ENCODE data around the gene THAP12. TPM values are rescaled to one million over a fixed set of nuclear protein-coding genes. Genes with fewer than 3 reads are reported as not detected.

THAP12 gene
- total RNA-seq, 4 donors from 2014 or later: 15.6 to 25.4 (median 22.3) TPM

- DNase-seq (ENCODE audit: low spot score in 2 of 2): no peak
- H3K4me3 ChIP-seq (ENCODE audit: low read depth, poor library complexity, severe bottlenecking): no peak overlapping the region
- intact Hi-C loops (cut with DNase I; ENCODE audit: low total_unique reads): no loop called here
- WGBS, 2 donors: 83 to 86% methylated on average over 2 of the region's 2 CpGs
- TF ChIP-seq CTCF (IDR thresholded peaks at IDR 0.05) (no peak), POLR2A (IDR thresholded peaks at IDR 0.05) (no peak)
These were observed 44.3 kb downstream of the THAP12 start for GRCh38 chr11:76336597-76336996.

GRCh38 chr11:76335842-76336241 lies 45.1 kb downstream of the THAP12 start:
- no peak for DNase-seq (ENCODE audit: low spot score in 2 of 2)
- intact Hi-C loops (cut with DNase I; ENCODE audit: low total_unique reads): no loop called here
- TF ChIP-seq CTCF (IDR thresholded peaks at IDR 0.05) (no peak), POLR2A (IDR thresholded peaks at IDR 0.05) (no peak)
- no peak overlapping the region for H3K4me3 ChIP-seq (ENCODE audit: low read depth, poor library complexity, severe bottlenecking)

GRCh38 chr11:76334826-76335389 lies 46.0 kb downstream of the THAP12 start:
- intact Hi-C loops (cut with DNase I; ENCODE audit: low total_unique reads): no loop called here
- TF ChIP-seq CTCF (IDR thresholded peaks at IDR 0.05): no peak
- no peak for TF ChIP-seq POLR2A (IDR thresholded peaks at IDR 0.05)
- 88 to 96% methylated on average over 5 of the region's 5 CpGs for WGBS, 2 donors
- no peak for DNase-seq (ENCODE audit: low spot score in 2 of 2)
- no peak overlapping the region for H3K4me3 ChIP-seq (ENCODE audit: low read depth, poor library complexity, severe bottlenecking)

GRCh38 chr11:76330651-76331050 lies 50.3 kb downstream of the THAP12 start:
- no peak overlapping the region for H3K4me3 ChIP-seq (ENCODE audit: low read depth, poor library complexity, severe bottlenecking)
- 93 to 95% methylated on average over 7 of the region's 7 CpGs for WGBS, 2 donors
- DNase-seq (ENCODE audit: low spot score in 2 of 2): no peak
- intact Hi-C loops (cut with DNase I; ENCODE audit: low total_unique reads): no loop called here
- TF ChIP-seq POLR2A (IDR thresholded peaks at IDR 0.05): no peak
- TF ChIP-seq CTCF (IDR thresholded peaks at IDR 0.05): no peak

- H3K4me3 ChIP-seq (ENCODE audit: low read depth, poor library complexity, severe bottlenecking): no peak overlapping the region
- DNase-seq (ENCODE audit: low spot score in 2 of 2): no peak
- TF ChIP-seq POLR2A (IDR thresholded peaks at IDR 0.05) (no peak), CTCF (IDR thresholded peaks at IDR 0.05) (no peak)
- WGBS, 2 donors: 87 to 95% methylated on average over 4 of the region's 4 CpGs
- intact Hi-C loops (cut with DNase I; ENCODE audit: low total_unique reads): loop anchor here (10.0 kb wide), 1 partner anchor 435 kb away; no protein-coding TSS in a partner anchor
These were observed 50.9 kb downstream of the THAP12 start for GRCh38 chr11:76329983-76330382.

- WGBS, 2 donors: 65 to 79% methylated on average over 8 of the region's 8 CpGs
- no peak overlapping the region for H3K4me3 ChIP-seq (ENCODE audit: low read depth, poor library complexity, severe bottlenecking)
- TF ChIP-seq POLR2A (IDR thresholded peaks at IDR 0.05): no peak
- peak in 1 of 2 donors; percentile 78 for DNase-seq (ENCODE audit: low spot score in 2 of 2)
- intact Hi-C loops (cut with DNase I; ENCODE audit: low total_unique reads): loop anchor here (10.0 kb wide), 1 partner anchor 434 kb away; no protein-coding TSS in a partner anchor
These were observed 51.8 kb downstream of the THAP12 start for GRCh38 chr11:76329084-76329648.

Measured in lower leg skin (tissue), 4 donors.